K562 (cell line): ENCODE results near the gene BRD4. TPM values are rescaled to one million over a fixed set of nuclear protein-coding genes. Genes with fewer than 3 reads are reported as not detected.

Experiments used
- ATAC-seq: fragments of 200-7000 bp; cut with Tn5 transposase; 3 replicates; pipeline ENCODE4 v1.9.1; 2020; ENCODE audit warnings: moderate library complexity
- BruUV-seq: library from RNA; stranded (reverse); fragments of 400-500 nt; replicated peaks from 2 replicates; lab custom pipeline; 2021; lab: Mats Ljungman, UMichigan
- CTCF ChIA-PET: fragments of 300-600 bp; formaldehyde crosslinking; extraction: SDS; loops from one replicate; lab custom pipeline; 2021; ENCODE audit warnings: low intra/inter-chr PET ratio; lab: Yijun Ruan, JAX
- POLR2A ChIA-PET: fragments of 300-600, 350-650 bp; sonication (Branson Sonifier 250); formaldehyde crosslinking; extraction: SDS; loops from one replicate; lab custom pipeline; 2021; ENCODE audit warnings: antibody characterized with exemption, inconsistent platforms; lab: Yijun Ruan, JAX
- DNase-seq, 4 experiments: peaks; one replicate each; pipeline versions ENCODE4 v3.0.0 to v3.0.0-alpha.2; 2011 to 2018; ENCODE audit warnings: low spot score in 3 of 4, mixed read lengths in 3 of 4; ENCODE audit errors: extremely low read depth in 1 of 4
- FAIRE-seq: peaks from 2 replicates; lab custom pipeline; 2011; peaks lifted over from hg19 to GRCh38; lab: Jason Lieb, UNC
- H2AFZ ChIP-seq: 2 replicates; pipeline ENCODE4 v1.6.0; 2011; ENCODE audit warnings: low read depth, low read length, control low read depth, inconsistent platforms
- H3K27ac ChIP-seq: fragments of 200-600 bp; 3 replicates; pipeline ENCODE4 v1.8.0; 2011; ENCODE audit warnings: low read depth, mild to moderate bottlenecking, control low read depth, inconsistent platforms, low read length, moderate library complexity, mixed read lengths; ENCODE audit errors: extremely low read depth
- H3K27me3 ChIP-seq, 2 experiments: fragments of 300-600 bp in 1 of 2; 2 replicates in 1 of 2; 3 replicates in 1 of 2; pipeline versions ENCODE4 v1.6.0 to v1.8.0; 2011; ENCODE audit warnings: inconsistent platforms in 2 of 2, low read length in 2 of 2, mild to moderate bottlenecking in 1 of 2, mixed read lengths in 1 of 2, moderate library complexity in 1 of 2; ENCODE audit not compliant: control insufficient read depth in 2 of 2, insufficient read depth in 2 of 2
- H3K36me3 ChIP-seq: fragments of 300-600 bp; 3 replicates; pipeline ENCODE4 v1.8.0; 2011; ENCODE audit warnings: mild to moderate bottlenecking, low read length, inconsistent platforms; ENCODE audit not compliant: control insufficient read depth, insufficient read depth
- H3K4me1 ChIP-seq, 2 experiments: fragments of 200-600 bp in 1 of 2; replicated peaks in 1 of 2; 2 replicates in 1 of 2; 3 replicates in 1 of 2; pipeline versions ENCODE4 v1.5.1 to v1.8.0; 2011; ENCODE audit warnings: inconsistent platforms in 2 of 2, low read length in 2 of 2, mild to moderate bottlenecking in 1 of 2, mixed read lengths in 1 of 2, moderate library complexity in 1 of 2; ENCODE audit not compliant: control insufficient read depth in 2 of 2, insufficient read depth in 2 of 2
- H3K4me2 ChIP-seq: 2 replicates; pipeline ENCODE4 v1.6.1; 2011; ENCODE audit warnings: low read length, control low read depth, inconsistent platforms, mixed read lengths; ENCODE audit not compliant: insufficient read depth
- H3K4me3 ChIP-seq: fragments of 200-600 bp; sonication (generic), shearing (Covaris generic); 2 replicates; pipeline ENCODE4 v1.5.1; 2016; ENCODE audit warnings: control low read depth, inconsistent platforms
- H3K79me2 ChIP-seq: fragments of 200-600 bp; 3 replicates; pipeline ENCODE4 v1.8.0; 2011; ENCODE audit warnings: low read length, inconsistent platforms; ENCODE audit not compliant: control insufficient read depth, insufficient read depth
- H3K9ac ChIP-seq, 2 experiments: 2 replicates each; pipeline versions ENCODE4 v1.6.0 to v1.6.1; 2011; ENCODE audit warnings: low read depth in 2 of 2, low read length in 2 of 2, control low read depth in 1 of 2, inconsistent platforms in 1 of 2, mild to moderate bottlenecking in 1 of 2, mixed read lengths in 1 of 2; ENCODE audit not compliant: insufficient read depth in 1 of 2
- H3K9me1 ChIP-seq: one replicate; pipeline ENCODE4 v1.6.0; 2011; ENCODE audit warnings: inconsistent platforms, mild to moderate bottlenecking, low read length, moderate library complexity; ENCODE audit not compliant: control insufficient read depth, insufficient read depth
- H3K9me3 ChIP-seq: replicated peaks from 2 replicates; pipeline ENCODE4 v1.5.1; 2011; ENCODE audit warnings: low read depth, low read length, inconsistent platforms; ENCODE audit not compliant: control insufficient read depth, insufficient read depth
- H4K20me1 ChIP-seq: replicated peaks from 2 replicates; pipeline ENCODE4 v1.6.1; 2011; ENCODE audit warnings: low read length, inconsistent platforms, mixed read lengths; ENCODE audit not compliant: control insufficient read depth, insufficient read depth
- CEBPB ChIP-seq: fragments of 450-650 bp; IDR thresholded peaks from 2 replicates; pipeline ENCODE4 v1.6.1; 2016; ENCODE audit warnings: missing genetic modification characterization, missing compliant biosample characterization
- CEBPG ChIP-seq, 3 experiments: fragments of 200-800 bp in 1 of 3; sonication (Bioruptor generic) in 1 of 3; sonication (generic) in 1 of 3; formaldehyde crosslinking in 1 of 3; IDR thresholded peaks in 2 of 3; conservative IDR thresholded peaks in 1 of 3; 2 replicates each; pipeline versions ENCODE4 v1.6.1 to v1.8.0; 2016 to 2022; ENCODE audit warnings: missing compliant biosample characterization in 2 of 3, missing genetic modification characterization in 2 of 3, mild to moderate bottlenecking in 1 of 3, missing genetic modification reagents in 1 of 3
- SMARCA5 ChIP-seq: fragments of 450-650 bp; IDR thresholded peaks from 2 replicates; pipeline ENCODE4 v1.6.1; 2016
- ZNF140 ChIP-seq: fragments of 250-450 bp; sonication (Bioruptor Pico); IDR thresholded peaks from 2 replicates; pipeline ENCODE4 v1.8.0; 2021; ENCODE audit warnings: moderate library complexity, mild to moderate bottlenecking, inconsistent platforms
- WGBS: fragments of 100-300 bp; shearing (Covaris generic); methylation state at CpG from one replicate; pipeline ENCODE4 v1.1.6; 2016; ENCODE audit warnings: low coverage, mixed read lengths; ENCODE audit not compliant: insufficient coverage; ENCODE audit errors: missing lambda C conversion rate; 5-methylcytosine and 5-hydroxymethylcytosine counted together
- in situ Hi-C: fragments of 300-500 bp; cut with MboI; formaldehyde crosslinking; loops from 4 replicates; pipeline ENCODE4 v1.15.0; 2018; ENCODE audit warnings: inconsistent platforms, mixed read lengths
- intact Hi-C: fragments of 100-400 bp; cut with micrococcal nuclease; formaldehyde crosslinking; loops from 2 replicates; pipeline ENCODE4 v1.14.2; 2022
- polyA plus RNA-seq, 8 experiments: library from polyadenylated mRNA; depleted of rRNA in 4 of 8; stranded (reverse) in 5 of 8; unstranded in 3 of 8; fragments of >200 nt; fragmentation: Nextera tagmentation in 2 of 8; fragmentation: Illumina TruSeq in 1 of 8; extraction: Ambion mirVana in 2 of 8; extraction: Trizol in 1 of 8; gene quantifications; 2 replicates each; pipeline versions ENCODE4 v1.2.1 to v1.2.3, GENCODE V29; 2011 to 2014; ENCODE audit warnings: inconsistent platforms in 1 of 8, missing spikeins in 1 of 8
- total RNA-seq, 7 experiments: library from RNA; depleted of rRNA in 6 of 7; stranded (reverse); fragments of >200 nt in 6 of 7; fragmentation: Illumina TruSeq in 2 of 7; extraction: Trizol in 2 of 7; gene quantifications; 2 replicates each; pipeline versions ENCODE4 v1.2.1 to v1.2.3, GENCODE V29; 2011 to 2021; ENCODE audit warnings: low replicate concordance in 1 of 7
- TF ChIP-seq, protein P1 (sequence below), 3 experiments: fragments of 200-800 bp in 1 of 3; sonication (Bioruptor generic) in 1 of 3; sonication (generic) in 1 of 3; formaldehyde crosslinking in 1 of 3; IDR thresholded peaks; 2 replicates each; pipeline versions ENCODE4 v1.6.1 to v1.8.0; 2016 to 2022; ENCODE audit warnings: mild to moderate bottlenecking in 2 of 3, missing compliant biosample characterization in 2 of 3, missing genetic modification characterization in 2 of 3, missing genetic modification reagents in 1 of 3
- TF ChIP-seq, protein P2 (sequence below), 3 experiments: fragments of 200-800 bp in 1 of 3; fragments of 250-450 bp in 1 of 3; fragments of 450-650 bp in 1 of 3; sonication (Bioruptor Pico) in 1 of 3; sonication (Bioruptor generic) in 1 of 3; formaldehyde crosslinking in 1 of 3; IDR thresholded peaks; 2 replicates each; pipeline versions ENCODE4 v1.6.1 to v1.8.0; 2016 to 2022; ENCODE audit warnings: mild to moderate bottlenecking in 2 of 3, missing genetic modification characterization in 2 of 3, missing compliant biosample characterization in 1 of 3, moderate library complexity in 1 of 3

The BRD4 gene
- total and polyA plus RNA-seq, 9 of the 15 experiments (the other 6 are each of a cell fraction or from before 2014, with no cell fraction given) = 1.8 to 105 (median 15.6) TPM

DNA sequence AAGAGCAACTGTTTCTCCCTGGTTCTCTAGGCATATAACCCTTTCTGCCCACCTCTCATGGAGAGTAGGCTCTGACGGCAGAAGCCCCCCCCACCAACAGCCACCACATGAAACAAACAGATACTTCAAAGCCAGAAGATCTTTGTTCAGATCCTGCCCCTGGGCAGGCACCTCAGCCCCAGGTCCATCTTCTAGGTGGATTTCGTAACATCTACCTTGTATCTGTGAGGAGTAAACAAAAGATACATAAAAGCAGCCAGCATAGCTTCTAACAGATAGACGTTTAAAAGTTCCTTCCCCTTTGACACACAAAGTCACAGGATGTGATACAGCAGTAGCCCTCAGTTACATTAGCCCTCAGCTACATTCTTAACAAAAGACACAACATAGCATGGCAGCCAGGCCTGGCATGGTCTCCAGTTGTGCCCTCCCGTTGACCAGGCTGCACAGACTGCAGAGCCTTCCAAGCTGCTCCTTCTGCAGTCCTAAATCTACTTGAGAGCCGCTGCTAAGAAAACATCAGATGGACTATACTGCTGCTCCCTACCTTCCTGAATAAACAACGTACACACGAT is 35.4 kb downstream of the BRD4 start:
- intact Hi-C loops = no loop called here
- Histone ChIP-seq H4K20me1 (peaks cover 72% of the 10 kb centered on the region), H3K79me2 (peaks cover 97% of the 10 kb centered on the region), H3K4me3 (no peak overlapping the region), H3K36me3 (peaks cover 30% of the 10 kb centered on the region; the same call in 2 of the 3 replicates), H3K4me2 (no peak overlapping the region), H3K9me1 (peaks cover 3% of the 10 kb centered on the region)
- no peak for DNase-seq
- 75% methylated on average over 7 of the region's 7 CpGs for WGBS
- TF ChIP-seq, protein P1, sequence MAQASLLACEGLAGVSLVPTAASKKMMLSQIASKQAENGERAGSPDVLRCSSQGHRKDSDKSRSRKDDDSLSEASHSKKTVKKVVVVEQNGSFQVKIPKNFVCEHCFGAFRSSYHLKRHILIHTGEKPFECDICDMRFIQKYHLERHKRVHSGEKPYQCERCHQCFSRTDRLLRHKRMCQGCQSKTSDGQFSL (CRISPR knock-in tag; IDR thresholded peaks at IDR 0.05) = 0 out of 2 replicates have a peak, but pooled peaks have one; percentile 29
- TF ChIP-seq, protein P1 (tag; IDR thresholded peaks at IDR 0.05) = no peak
- TF ChIP-seq SMARCA5 (no peak), ZNF140 (no peak), CEBPB (tag) (peak; percentile 42), CEBPG (CRISPR knock-in tag; IDR thresholded peaks at IDR 0.05) (no peak), CEBPG (tag; conservative IDR thresholded peaks at IDR 0.05 in 1 of 2, IDR thresholded peaks at IDR 0.05 in 1 of 2) (peak in 1 of 2 experiments; percentile 32; a peak in 2 of 4 replicates)
- TF ChIP-seq, protein P2, sequence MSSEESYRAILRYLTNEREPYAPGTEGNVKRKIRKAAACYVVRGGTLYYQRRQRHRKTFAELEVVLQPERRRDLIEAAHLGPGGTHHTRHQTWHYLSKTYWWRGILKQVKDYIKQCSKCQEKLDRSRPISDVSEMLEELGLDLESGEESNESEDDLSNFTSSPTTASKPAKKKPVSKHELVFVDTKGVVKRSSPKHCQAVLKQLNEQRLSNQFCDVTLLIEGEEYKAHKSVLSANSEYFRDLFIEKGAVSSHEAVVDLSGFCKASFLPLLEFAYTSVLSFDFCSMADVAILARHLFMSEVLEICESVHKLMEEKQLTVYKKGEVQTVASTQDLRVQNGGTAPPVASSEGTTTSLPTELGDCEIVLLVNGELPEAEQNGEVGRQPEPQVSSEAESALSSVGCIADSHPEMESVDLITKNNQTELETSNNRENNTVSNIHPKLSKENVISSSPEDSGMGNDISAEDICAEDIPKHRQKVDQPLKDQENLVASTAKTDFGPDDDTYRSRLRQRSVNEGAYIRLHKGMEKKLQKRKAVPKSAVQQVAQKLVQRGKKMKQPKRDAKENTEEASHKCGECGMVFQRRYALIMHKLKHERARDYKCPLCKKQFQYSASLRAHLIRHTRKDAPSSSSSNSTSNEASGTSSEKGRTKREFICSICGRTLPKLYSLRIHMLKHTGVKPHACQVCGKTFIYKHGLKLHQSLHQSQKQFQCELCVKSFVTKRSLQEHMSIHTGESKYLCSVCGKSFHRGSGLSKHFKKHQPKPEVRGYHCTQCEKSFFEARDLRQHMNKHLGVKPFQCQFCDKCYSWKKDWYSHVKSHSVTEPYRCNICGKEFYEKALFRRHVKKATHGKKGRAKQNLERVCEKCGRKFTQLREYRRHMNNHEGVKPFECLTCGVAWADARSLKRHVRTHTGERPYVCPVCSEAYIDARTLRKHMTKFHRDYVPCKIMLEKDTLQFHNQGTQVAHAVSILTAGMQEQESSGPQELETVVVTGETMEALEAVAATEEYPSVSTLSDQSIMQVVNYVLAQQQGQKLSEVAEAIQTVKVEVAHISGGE (CRISPR knock-in tag; IDR thresholded peaks at IDR 0.05) = no peak
- TF ChIP-seq, all 486 proteins: peak for 3
- FAIRE-seq = no peak
- CTCF ChIA-PET = no interaction called here
- Histone ChIP-seq H3K9ac (no peak overlapping the region; a peak in 1 of 4 replicates), H3K9me3 (no peaks in the 10 kb centered on the region), H3K27me3 (no peaks in the 10 kb centered on the region), H3K4me1 (peaks cover 7 to 74% of the 10 kb centered on the region in 2 experiments; a peak in 4 of 5 replicates), H2AFZ (no peak overlapping the region), H3K27ac (peak overlapping the region; percentile 37; the same call in 1 of the 3 replicates)
- in situ Hi-C loops = no loop called here
- POLR2A ChIA-PET = interaction anchor here (1.0 to 1.4 kb wide), 3 partner anchors 7 to 20 kb away, joined by 3 to 6 read pairs (median 3); no protein-coding TSS in a partner anchor
- no TSS peak for BruUV-seq
- ATAC-seq = no peak
